SK-N-SH (cell line): ENCODE data around the gene GADL1. TPM values are rescaled to one million over a fixed set of nuclear protein-coding genes. Genes with fewer than 3 reads are reported as not detected.

Source experiments
- CTCF ChIA-PET: fragments of 300-600, 350-600 bp; formaldehyde crosslinking; extraction: SDS; loops from one replicate; lab custom pipeline; 2021; lab: Yijun Ruan, JAX
- POLR2A ChIA-PET: fragments of 350-600 bp; sonication (Branson Sonifier 250); formaldehyde crosslinking; extraction: SDS; loops from one replicate; lab custom pipeline; 2020; ENCODE audit warnings: antibody characterized with exemption, inconsistent platforms; lab: Yijun Ruan, JAX
- DNase-seq: peaks from one replicate; pipeline ENCODE4 v3.0.0; 2012
- H2AFZ ChIP-seq: fragments of 200-600 bp; sonication (generic); 2 replicates; pipeline ENCODE4 v1.8.1; 2016; ENCODE audit warnings: antibody characterized with exemption, mild to moderate bottlenecking, low read depth
- H3F3A ChIP-seq: fragments of 200-600 bp; sonication (generic); replicated peaks from 2 replicates; pipeline ENCODE3; 2016; ENCODE audit warnings: antibody characterized with exemption, mild to moderate bottlenecking; ENCODE audit not compliant: insufficient read depth
- H3K27ac ChIP-seq, 2 experiments: fragments of 200-500 bp in 1 of 2; fragments of 200-600 bp in 1 of 2; sonication (Bioruptor generic) in 1 of 2; sonication (generic), shearing (Covaris generic) in 1 of 2; 2 replicates each; pipeline versions ENCODE4 v1.5.1 to v1.6.1; 2014 to 2016; ENCODE audit warnings: low read depth in 2 of 2, inconsistent platforms in 1 of 2, low read length in 1 of 2, mild to moderate bottlenecking in 1 of 2, mixed read lengths in 1 of 2
- H3K27me3 ChIP-seq: fragments of 200-600 bp; sonication (generic), shearing (Covaris generic); 2 replicates; pipeline ENCODE4 v1.6.1; 2016; ENCODE audit warnings: mixed run types; ENCODE audit not compliant: insufficient read depth
- H3K36me3 ChIP-seq, 2 experiments: fragments of 200-500 bp in 1 of 2; fragments of 200-600 bp in 1 of 2; sonication (Bioruptor generic) in 1 of 2; sonication (generic) in 1 of 2; replicated peaks in 1 of 2; 2 replicates each; pipeline versions ENCODE3 to v1.5.1; 2014 to 2016; ENCODE audit warnings: low read length in 1 of 2, mild to moderate bottlenecking in 1 of 2; ENCODE audit not compliant: insufficient read depth in 2 of 2, control insufficient read depth in 1 of 2
- H3K4me1 ChIP-seq, 2 experiments: fragments of 200-500 bp in 1 of 2; fragments of 200-600 bp in 1 of 2; sonication (Bioruptor generic) in 1 of 2; sonication (generic), shearing (Covaris generic) in 1 of 2; 2 replicates each; pipeline versions ENCODE4 v1.5.1 to v1.6.1; 2014 to 2016; ENCODE audit warnings: low read depth in 1 of 2, low read length in 1 of 2, mixed run types in 1 of 2; ENCODE audit not compliant: insufficient read depth in 2 of 2, control insufficient read depth in 1 of 2
- H3K4me2 ChIP-seq: fragments of 200-600 bp; sonication (generic), shearing (Covaris generic); 2 replicates; pipeline ENCODE4 v1.6.1; 2017; ENCODE audit warnings: mixed run types
- H3K4me3 ChIP-seq, 2 experiments: fragments of 200-500 bp in 1 of 2; fragments of 200-600 bp in 1 of 2; sonication (Bioruptor generic) in 1 of 2; sonication (generic), shearing (Covaris generic) in 1 of 2; 2 replicates each; pipeline versions ENCODE4 v1.5.1 to v1.8.1; 2014 to 2016; ENCODE audit warnings: low read depth in 2 of 2, inconsistent platforms in 1 of 2, low read length in 1 of 2, mild to moderate bottlenecking in 1 of 2, mixed read lengths in 1 of 2, moderate library complexity in 1 of 2
- H3K79me2 ChIP-seq: fragments of 200-600 bp; sonication (generic); 2 replicates; pipeline ENCODE4 v1.8.1; 2017; ENCODE audit warnings: mild to moderate bottlenecking; ENCODE audit not compliant: insufficient read depth
- H3K9ac ChIP-seq: fragments of 200-600 bp; sonication (generic); 2 replicates; pipeline ENCODE4 v1.6.1; 2017; ENCODE audit warnings: mixed run types
- H3K9me2 ChIP-seq: fragments of 200-600 bp; sonication (generic); 2 replicates; pipeline ENCODE4 v1.6.1; 2017; ENCODE audit warnings: mixed run types
- H3K9me3 ChIP-seq: fragments of 200-600 bp; sonication (generic); 2 replicates; pipeline ENCODE4 v1.6.1; 2017; ENCODE audit warnings: mixed run types, mild to moderate bottlenecking, moderate library complexity
- H4K20me1 ChIP-seq: fragments of 200-600 bp; sonication (generic); 2 replicates; pipeline ENCODE4 v1.6.1; 2017; ENCODE audit warnings: mild to moderate bottlenecking, mixed run types; ENCODE audit not compliant: insufficient read depth
- CHD2 ChIP-seq: fragments of 150-350 bp; IDR thresholded peaks from 2 replicates; pipeline ENCODE4 v1.6.1; 2018; ENCODE audit warnings: low read length; ENCODE audit not compliant: partially characterized antibody
- ELF1 ChIP-seq: IDR thresholded peaks from 2 replicates; pipeline ENCODE4 v1.4.0; 2012
- EP300 ChIP-seq, 2 experiments: IDR thresholded peaks; 2 replicates each; pipeline versions ENCODE4 v1.4.0 to v1.6.1; 2012; ENCODE audit warnings: borderline replicate concordance in 1 of 2, low read depth in 1 of 2, low read length in 1 of 2
- FOSL2 ChIP-seq: IDR thresholded peaks from 2 replicates; pipeline ENCODE4 v1.4.0; 2012; ENCODE audit warnings: low read depth, mild to moderate bottlenecking, moderate library complexity, borderline replicate concordance
- GATA2 ChIP-seq: sonication (generic); formaldehyde crosslinking; IDR thresholded peaks from 2 replicates; pipeline ENCODE4 v1.5.0; 2020; ENCODE audit warnings: mild to moderate bottlenecking, missing genetic modification reagents
- JUND ChIP-seq: IDR thresholded peaks from 2 replicates; pipeline ENCODE4 v1.4.0; 2012
- MAX ChIP-seq: IDR thresholded peaks from 2 replicates; pipeline ENCODE4 v1.4.0; 2012; ENCODE audit warnings: low read depth
- MEF2A ChIP-seq: IDR thresholded peaks from 2 replicates; pipeline ENCODE4 v1.4.0; 2012; ENCODE audit warnings: low read depth, borderline replicate concordance
- MXI1 ChIP-seq: IDR thresholded peaks from 2 replicates; pipeline ENCODE4 v1.6.1; 2012; ENCODE audit warnings: mild to moderate bottlenecking, low read depth, low read length, improper control_type of control experiment
- RAD21 ChIP-seq: IDR thresholded peaks from 2 replicates; pipeline ENCODE4 v1.6.1; 2012; ENCODE audit warnings: mild to moderate bottlenecking, low read length
- RCOR1 ChIP-seq: fragments of 150-350 bp; IDR thresholded peaks from 2 replicates; pipeline ENCODE4 v1.6.1; 2017; ENCODE audit warnings: antibody characterized with exemption, low read length
- RFX5 ChIP-seq: IDR thresholded peaks from 2 replicates; pipeline ENCODE4 v1.6.1; 2012; ENCODE audit warnings: mild to moderate bottlenecking, improper control_type of control experiment, low read length
- TAF1 ChIP-seq: IDR thresholded peaks from 2 replicates; pipeline ENCODE4 v1.6.1; 2012; ENCODE audit warnings: low read depth, mild to moderate bottlenecking, low read length, moderate library complexity, borderline replicate concordance
- TCF12 ChIP-seq: IDR thresholded peaks from 2 replicates; pipeline ENCODE4 v1.4.0; 2012
- YY1 ChIP-seq: IDR thresholded peaks from 2 replicates; pipeline ENCODE4 v1.4.0; 2012; ENCODE audit warnings: low read depth, mild to moderate bottlenecking
- WGBS: methylation state at CpG from one replicate; pipeline ENCODE4 v1.1.6; 2017; ENCODE audit warnings: low lambda C conversion rate; 5-methylcytosine and 5-hydroxymethylcytosine counted together
- polyA plus RNA-seq, 3 experiments: library from polyadenylated mRNA; depleted of rRNA; stranded (reverse); fragments of >200 nt; gene quantifications; 2 replicates each; pipeline ENCODE4 v1.2.3, GENCODE V29; 2012
- TF ChIP-seq, protein P1 (sequence below): IDR thresholded peaks from 2 replicates; pipeline ENCODE4; 2012
- TF ChIP-seq, protein P2 (sequence below): fragments of 150-350 bp; IDR thresholded peaks from 2 replicates; pipeline ENCODE4 v1.6.1; 2016; ENCODE audit warnings: mild to moderate bottlenecking, low read depth, low read length
- TF ChIP-seq, protein P3 (sequence below): fragments of 150-350 bp; IDR thresholded peaks from 2 replicates; pipeline ENCODE4 v1.6.1; 2017; ENCODE audit warnings: antibody characterized with exemption, low read length, low read depth, borderline replicate concordance
- TF ChIP-seq, protein P4 (sequence below): fragments of 200-600 bp; sonication (generic); IDR thresholded peaks from 2 replicates; pipeline ENCODE4 v1.6.1; 2017; ENCODE audit warnings: antibody characterized with exemption, mild to moderate bottlenecking, moderate library complexity

The GADL1 gene
- polyA plus RNA-seq, 1 of the 3 experiments (the other 2 are of a cell fraction): not detected

- Histone ChIP-seq H3F3A (no peaks in the 10 kb centered on the region), H3K4me3 (no peak overlapping the region), H3K4me1 (peaks cover 0 to 5% of the 10 kb centered on the region in 2 experiments; a peak in 1 of 4 replicates), H3K27ac (no peak overlapping the region), H3K4me2 (no peak overlapping the region), H4K20me1 (no peaks in the 10 kb centered on the region), H3K36me3 (no peaks in the 10 kb centered on the region), H2AFZ (no peak overlapping the region), H3K9ac (no peak overlapping the region), H3K27me3 (no peaks in the 10 kb centered on the region), H3K9me2 (no peaks in the 10 kb centered on the region), H3K79me2 (no peaks in the 10 kb centered on the region), H3K9me3 (no peaks in the 10 kb centered on the region)
- ChIA-PET POLR2A (no interaction called here), CTCF (interaction anchor here (1.6 to 4.5 kb wide), 2 partner anchors 14 to 1002 kb away, joined by 3 to 38 read pairs; no protein-coding TSS in a partner anchor)
- DNase-seq: no peak
- no peak for TF ChIP-seq RFX5
- TF ChIP-seq JUND: no peak
- TF ChIP-seq ELF1: no peak
- TF ChIP-seq MEF2A: no peak
- TF ChIP-seq GATA2 (CRISPR knock-in tag): no peak
- TF ChIP-seq CHD2: no peak
These were observed 127.9 kb downstream of the GADL1 start for GRCh38 chr3:30766522-30766921.

GRCh38 chr3:30764891-30765290 is 129.6 kb downstream of the GADL1 start:
- no peak overlapping the region for H2AFZ ChIP-seq
- TF ChIP-seq EP300 (IDR thresholded peaks at IDR 0.05; ENCODE audit: borderline replicate concordance in 1 of 2, low read depth in 1 of 2, low read length in 1 of 2) (no peak), TCF12 (no peak), YY1 (no peak), CHD2 (no peak), MAX (no peak), RCOR1 (no peak), FOSL2 (no peak), MXI1 (no peak), RFX5 (no peak), TAF1 (no peak), GATA2 (CRISPR knock-in tag) (no peak), RAD21 (no peak)
- TF ChIP-seq, protein P1, sequence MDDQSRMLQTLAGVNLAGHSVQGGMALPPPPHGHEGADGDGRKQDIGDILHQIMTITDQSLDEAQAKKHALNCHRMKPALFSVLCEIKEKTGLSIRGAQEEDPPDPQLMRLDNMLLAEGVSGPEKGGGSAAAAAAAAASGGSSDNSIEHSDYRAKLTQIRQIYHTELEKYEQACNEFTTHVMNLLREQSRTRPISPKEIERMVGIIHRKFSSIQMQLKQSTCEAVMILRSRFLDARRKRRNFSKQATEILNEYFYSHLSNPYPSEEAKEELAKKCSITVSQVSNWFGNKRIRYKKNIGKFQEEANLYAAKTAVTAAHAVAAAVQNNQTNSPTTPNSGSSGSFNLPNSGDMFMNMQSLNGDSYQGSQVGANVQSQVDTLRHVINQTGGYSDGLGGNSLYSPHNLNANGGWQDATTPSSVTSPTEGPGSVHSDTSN: no peak
- TF ChIP-seq, protein P2, sequence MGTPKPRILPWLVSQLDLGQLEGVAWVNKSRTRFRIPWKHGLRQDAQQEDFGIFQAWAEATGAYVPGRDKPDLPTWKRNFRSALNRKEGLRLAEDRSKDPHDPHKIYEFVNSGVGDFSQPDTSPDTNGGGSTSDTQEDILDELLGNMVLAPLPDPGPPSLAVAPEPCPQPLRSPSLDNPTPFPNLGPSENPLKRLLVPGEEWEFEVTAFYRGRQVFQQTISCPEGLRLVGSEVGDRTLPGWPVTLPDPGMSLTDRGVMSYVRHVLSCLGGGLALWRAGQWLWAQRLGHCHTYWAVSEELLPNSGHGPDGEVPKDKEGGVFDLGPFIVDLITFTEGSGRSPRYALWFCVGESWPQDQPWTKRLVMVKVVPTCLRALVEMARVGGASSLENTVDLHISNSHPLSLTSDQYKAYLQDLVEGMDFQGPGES: no peak
- TF ChIP-seq, protein P3, sequence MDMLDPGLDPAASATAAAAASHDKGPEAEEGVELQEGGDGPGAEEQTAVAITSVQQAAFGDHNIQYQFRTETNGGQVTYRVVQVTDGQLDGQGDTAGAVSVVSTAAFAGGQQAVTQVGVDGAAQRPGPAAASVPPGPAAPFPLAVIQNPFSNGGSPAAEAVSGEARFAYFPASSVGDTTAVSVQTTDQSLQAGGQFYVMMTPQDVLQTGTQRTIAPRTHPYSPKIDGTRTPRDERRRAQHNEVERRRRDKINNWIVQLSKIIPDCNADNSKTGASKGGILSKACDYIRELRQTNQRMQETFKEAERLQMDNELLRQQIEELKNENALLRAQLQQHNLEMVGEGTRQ: no peak
- TF ChIP-seq, protein P4, sequence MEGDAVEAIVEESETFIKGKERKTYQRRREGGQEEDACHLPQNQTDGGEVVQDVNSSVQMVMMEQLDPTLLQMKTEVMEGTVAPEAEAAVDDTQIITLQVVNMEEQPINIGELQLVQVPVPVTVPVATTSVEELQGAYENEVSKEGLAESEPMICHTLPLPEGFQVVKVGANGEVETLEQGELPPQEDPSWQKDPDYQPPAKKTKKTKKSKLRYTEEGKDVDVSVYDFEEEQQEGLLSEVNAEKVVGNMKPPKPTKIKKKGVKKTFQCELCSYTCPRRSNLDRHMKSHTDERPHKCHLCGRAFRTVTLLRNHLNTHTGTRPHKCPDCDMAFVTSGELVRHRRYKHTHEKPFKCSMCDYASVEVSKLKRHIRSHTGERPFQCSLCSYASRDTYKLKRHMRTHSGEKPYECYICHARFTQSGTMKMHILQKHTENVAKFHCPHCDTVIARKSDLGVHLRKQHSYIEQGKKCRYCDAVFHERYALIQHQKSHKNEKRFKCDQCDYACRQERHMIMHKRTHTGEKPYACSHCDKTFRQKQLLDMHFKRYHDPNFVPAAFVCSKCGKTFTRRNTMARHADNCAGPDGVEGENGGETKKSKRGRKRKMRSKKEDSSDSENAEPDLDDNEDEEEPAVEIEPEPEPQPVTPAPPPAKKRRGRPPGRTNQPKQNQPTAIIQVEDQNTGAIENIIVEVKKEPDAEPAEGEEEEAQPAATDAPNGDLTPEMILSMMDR: no peak
- H3K36me3 ChIP-seq: no peaks in the 10 kb centered on the region
- H3F3A ChIP-seq: no peaks in the 10 kb centered on the region
- ChIA-PET CTCF (interaction anchor here (0.6 kb wide), 1 partner anchor 59 kb away, joined by 3 read pairs; no protein-coding TSS in a partner anchor), POLR2A (no interaction called here)
- H3K79me2 ChIP-seq: no peaks in the 10 kb centered on the region
- H3K9me3 ChIP-seq: no peaks in the 10 kb centered on the region
- no peak overlapping the region for H3K4me2 ChIP-seq
- H3K9me2 ChIP-seq: no peaks in the 10 kb centered on the region
- H4K20me1 ChIP-seq: no peaks in the 10 kb centered on the region
- no peak overlapping the region for H3K27ac ChIP-seq
- no peak overlapping the region for H3K9ac ChIP-seq
- WGBS: 66% methylated on average over 4 of the region's 4 CpGs
- H3K4me3 ChIP-seq: no peak overlapping the region
- H3K4me1 ChIP-seq: no peaks in the 10 kb centered on the region
- no peak for DNase-seq
- H3K27me3 ChIP-seq: no peaks in the 10 kb centered on the region
